GM12801 (cell line): ENCODE measurements around the gene CD47.

Experiments
- TF ChIP-seq, protein P1 (sequence below): IDR thresholded peaks from one replicate; pipeline ENCODE4 v1.5.1; 2011; ENCODE audit warnings: control low read depth; ENCODE audit not compliant: insufficient read length; ENCODE audit errors: extremely low read depth

The CD47 gene

DNA sequence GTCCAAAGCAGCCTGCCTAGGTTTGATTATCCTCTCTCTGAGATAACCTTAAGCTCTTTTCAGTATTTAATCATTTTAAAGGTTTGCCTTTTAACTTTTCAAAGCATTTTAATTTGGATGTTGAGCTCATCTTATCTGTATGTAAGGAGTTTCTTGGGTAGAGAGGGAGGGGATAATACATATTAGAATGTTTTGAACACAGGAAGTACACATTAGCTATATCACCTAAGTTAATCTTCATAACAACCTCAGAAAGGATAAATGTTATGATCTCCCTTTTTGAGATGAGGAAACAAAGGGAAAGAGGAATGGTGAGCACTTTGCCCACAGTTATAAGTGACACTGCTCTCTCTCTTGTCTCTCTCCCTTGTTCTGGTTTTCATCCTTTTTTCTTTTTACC is 2.2 kb upstream of the CD47 start:
- TF ChIP-seq, protein P1, sequence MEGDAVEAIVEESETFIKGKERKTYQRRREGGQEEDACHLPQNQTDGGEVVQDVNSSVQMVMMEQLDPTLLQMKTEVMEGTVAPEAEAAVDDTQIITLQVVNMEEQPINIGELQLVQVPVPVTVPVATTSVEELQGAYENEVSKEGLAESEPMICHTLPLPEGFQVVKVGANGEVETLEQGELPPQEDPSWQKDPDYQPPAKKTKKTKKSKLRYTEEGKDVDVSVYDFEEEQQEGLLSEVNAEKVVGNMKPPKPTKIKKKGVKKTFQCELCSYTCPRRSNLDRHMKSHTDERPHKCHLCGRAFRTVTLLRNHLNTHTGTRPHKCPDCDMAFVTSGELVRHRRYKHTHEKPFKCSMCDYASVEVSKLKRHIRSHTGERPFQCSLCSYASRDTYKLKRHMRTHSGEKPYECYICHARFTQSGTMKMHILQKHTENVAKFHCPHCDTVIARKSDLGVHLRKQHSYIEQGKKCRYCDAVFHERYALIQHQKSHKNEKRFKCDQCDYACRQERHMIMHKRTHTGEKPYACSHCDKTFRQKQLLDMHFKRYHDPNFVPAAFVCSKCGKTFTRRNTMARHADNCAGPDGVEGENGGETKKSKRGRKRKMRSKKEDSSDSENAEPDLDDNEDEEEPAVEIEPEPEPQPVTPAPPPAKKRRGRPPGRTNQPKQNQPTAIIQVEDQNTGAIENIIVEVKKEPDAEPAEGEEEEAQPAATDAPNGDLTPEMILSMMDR, result no peak

DNA sequence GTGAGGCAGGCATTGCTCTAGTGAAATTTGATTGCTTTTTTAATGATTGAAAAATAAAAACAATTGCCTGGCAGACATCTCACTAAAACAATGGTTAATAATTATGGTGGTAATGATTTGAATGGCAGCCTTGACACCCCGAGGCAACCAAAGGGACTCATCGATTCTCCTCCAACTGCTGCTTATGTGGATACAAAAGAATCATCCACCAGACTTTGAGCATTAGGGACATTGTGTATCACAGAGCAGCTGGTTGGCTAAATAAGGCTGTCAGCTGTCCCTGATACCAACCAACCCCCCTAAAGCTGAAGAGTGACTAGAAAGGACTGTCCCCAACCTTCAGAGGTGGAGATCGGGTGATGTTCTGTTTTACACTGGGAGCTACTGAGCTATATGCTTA is 1.7 kb upstream of the CD47 start:
- TF ChIP-seq, protein P1, result no peak

DNA sequence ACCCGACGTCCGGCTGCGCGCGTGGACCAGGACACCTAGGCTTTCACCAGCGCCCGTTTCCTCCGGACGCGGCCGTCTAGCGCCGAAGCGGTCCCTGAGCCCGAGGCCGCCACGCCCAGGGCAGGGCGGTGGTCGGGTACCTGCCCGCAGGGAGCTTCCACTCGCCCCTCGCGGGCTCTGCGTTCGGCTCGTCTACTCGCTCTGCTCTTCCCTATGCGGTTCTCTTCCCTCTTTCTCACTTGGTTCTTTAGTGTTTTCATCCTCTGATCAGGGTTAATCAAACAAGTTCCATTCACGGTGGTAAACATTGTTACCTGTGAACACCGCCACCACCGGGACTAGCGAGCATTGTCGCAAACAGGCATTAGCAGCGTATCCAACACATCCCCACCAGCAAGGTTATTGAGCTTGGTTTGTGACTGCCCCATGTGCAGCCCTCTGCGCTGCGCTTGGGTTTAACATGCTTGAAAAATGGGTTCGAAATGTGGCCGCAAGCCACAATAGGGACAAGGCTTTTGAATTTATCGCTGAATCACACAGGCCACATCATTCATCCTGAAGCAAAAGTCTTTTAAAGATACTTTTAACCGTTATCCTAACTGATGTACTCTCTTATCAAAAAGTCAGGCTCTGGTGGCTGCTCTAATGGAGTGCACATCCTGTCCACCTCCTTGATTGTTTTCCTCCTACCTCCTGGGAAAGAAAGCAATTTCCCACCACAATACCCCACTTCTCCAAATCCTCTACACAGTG is 843 bp upstream of the CD47 start:
- TF ChIP-seq, protein P1, result no peak

DNA sequence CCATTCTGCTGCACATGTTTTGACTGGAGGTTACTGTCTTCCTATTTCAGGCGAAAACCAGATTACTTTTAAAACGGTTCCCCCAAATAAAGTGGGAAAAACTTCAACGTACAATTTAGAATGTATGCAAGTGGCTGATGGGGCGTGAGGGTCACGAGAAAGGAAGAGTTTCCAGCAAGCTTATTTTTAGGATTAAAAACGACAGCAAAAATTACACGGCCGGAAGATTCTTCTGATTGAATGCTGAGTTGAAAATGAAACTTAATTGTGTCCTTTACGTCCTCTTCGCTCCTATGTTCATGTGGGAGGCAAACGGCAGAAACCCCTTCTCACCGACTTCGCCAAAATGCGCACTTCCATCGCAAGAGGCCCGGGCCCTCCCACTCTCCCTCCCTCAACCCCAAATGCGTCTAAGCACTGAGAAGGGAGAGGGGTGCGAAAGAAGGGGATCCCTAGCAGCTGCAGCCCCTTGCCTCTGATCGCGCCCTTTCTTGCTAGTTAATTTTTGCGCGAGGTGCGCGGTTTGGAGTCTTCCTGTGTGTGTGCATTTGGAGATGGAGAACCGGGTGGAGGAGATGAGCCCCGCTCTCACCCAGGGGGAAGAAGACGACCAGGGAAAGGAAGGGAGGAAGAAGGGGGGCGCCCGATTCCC is 656 bp downstream of the CD47 start:
- TF ChIP-seq, protein P1, result no peak

DNA sequence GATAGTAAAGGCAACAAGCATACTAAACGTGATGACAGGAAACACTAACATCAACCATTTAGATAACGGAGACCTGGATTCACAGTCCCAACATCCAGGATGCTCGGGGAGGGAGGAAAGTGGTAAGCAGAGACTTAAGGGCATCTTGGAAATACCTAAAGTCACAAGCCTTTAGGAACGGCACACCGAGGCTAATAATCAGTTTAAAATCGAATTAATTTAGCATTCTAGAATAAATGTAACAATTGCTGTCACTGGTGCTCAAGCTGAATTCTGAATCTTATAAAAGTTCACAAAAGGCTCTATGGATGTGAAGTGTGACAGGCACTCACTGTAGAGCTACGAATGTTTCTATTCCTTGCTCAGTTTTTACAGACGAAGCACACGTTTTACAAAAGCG is 1.3 kb downstream of the CD47 start:
- TF ChIP-seq, protein P1, result no peak

DNA sequence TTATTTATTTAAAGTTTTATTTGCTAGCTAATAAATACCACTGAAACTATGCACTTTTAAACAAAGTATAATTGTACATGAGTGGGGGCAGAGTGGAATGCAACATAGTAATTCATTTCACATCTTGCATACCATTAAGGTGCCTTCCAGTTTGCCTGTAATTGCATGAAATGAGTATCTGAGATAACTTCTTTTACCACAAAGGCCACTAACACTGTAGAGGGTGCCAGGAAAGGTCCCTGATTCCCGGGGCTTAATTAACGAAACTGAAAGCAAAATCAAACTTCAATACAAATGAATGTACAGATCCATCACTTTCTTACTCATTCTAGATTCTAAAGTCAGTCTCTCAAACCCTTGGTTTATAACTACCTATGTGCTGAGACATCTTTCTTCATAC is 2.1 kb downstream of the CD47 start:
- TF ChIP-seq, protein P1, result no peak

DNA sequence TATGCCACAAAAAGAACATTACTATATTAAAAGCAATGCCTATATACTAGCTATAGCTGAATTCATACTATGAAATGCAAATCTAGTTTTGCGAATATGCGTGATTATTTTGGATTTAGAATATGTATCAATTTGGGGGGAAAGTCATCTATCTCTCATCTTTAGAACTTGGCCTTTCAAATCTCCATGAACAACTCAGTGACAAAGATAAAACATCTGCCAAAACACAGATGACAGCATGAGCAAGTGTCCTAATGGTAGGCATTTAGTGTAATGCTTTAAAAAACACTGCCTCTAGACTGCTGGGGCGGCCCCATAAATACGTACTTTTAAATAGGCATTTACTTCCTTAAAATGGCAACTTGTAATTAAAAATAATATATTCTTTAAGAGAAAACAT is 2.7 kb downstream of the CD47 start:
- TF ChIP-seq, protein P1, result no peak
